HG03520 (cell line): ENCODE data around the gene METTL1.
"Not testable (repeated sequence)": the region's sequence is repeated elsewhere in the genome, so short reads cannot be mapped to it uniquely, and the experiment has no call there.

ENCODE experiments used
- ATAC-seq: cut with Tn5 transposase; IDR thresholded peaks from one replicate; pipeline ENCODE4 v1.9.1; 2021; ENCODE audit warnings: mild to moderate bottlenecking, moderate library complexity; ENCODE audit not compliant: unreplicated experiment

The METTL1 gene

DNA sequence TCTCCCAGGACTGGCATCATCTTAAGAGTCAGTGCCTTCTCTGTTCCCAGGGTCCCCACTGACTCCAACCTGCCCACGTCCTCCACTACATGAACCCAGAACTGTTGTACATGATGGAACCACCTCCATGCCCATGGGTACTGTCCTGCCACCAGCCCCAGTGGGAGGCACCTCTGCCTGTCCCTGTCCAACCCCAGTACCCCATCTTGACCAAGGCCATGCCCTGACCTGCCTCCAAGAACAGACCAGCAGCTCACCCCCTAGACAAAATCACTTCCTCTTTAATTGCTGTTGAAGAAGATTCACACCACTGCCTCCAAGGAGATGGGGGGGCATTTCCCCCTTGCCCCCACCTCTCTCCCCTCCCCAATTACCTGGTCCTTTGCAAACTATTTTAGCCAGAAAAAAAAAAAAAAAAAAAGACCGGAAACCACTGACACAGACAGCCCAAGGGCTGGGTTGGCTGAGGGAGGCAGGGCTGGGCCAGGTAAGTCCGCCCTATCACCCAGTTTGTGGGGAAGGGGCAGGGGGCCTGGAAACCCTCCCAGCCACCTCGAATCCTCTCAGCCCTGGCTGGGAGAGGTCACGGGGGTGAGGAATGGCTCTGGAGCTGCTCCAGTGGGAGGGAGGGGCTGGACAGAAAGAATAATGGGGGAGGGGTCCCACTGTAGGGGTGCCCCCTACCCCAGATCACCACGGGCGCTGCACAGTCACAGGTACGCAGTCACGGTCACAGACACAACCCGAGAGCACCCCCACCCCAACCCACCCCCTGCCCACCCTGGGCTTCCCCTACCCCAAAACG is 46.8 kb downstream of the METTL1 start:
- ATAC-seq = no peak

DNA sequence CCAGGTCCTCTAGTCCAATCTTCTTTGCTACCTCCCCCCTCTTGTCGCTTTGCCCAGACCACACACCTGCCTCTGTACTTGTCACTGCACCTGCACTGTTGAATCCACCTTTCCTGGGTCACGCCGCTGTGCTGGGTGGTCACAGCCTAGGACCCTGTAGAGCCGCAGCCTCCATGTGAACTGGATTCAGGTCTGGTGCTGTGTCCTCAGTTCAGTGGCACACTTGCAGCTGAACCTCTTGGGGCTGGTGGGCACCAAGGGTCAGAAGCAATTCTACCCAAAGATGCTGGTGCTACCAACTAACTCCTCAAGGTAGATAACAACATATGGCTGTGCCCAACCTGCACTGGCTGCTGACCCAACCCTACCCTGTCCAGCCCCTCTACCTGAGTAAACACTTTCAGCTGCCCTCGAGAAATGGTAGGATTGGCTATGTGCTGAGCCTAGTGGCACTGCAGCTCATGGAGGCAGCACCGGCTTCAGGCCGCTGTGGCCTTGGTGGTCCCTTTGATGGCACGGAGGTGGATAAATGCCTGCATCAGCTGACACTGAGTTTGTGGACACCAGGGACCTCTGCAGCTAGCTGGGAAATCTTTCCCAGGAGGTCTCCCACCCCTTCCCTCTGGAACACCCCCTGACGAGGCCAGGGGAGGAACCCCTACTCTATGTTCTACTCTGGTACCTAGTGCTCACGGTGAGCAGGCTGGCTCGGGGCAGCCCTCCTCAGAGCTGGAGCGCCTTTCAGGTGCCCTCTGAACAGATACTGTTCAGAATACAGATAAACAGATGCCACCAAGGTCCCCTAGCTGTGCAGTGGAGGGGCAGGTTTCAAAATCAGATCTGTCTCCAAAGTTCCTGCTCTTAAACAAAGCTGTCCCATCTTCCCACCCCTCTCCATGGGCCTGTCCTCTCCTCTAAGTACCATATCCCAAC is 47.6 kb downstream of the METTL1 start:
- ATAC-seq = no peak

DNA sequence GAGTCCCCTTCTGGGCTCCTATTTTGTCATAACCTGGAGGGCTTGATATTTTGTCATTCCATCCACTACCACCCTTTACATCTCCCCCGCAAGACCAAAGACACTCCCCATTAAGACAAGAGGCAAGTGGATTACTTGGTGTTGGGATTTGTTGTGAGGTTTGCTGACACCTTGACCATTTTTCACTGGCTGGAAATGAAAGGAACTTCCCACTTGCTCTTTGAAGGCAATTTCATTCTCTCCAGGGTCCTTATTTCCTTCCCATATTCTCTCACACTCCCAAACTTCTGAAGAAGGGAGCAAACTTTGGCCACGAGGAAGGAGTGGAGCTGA is 48.3 kb downstream of the METTL1 start:
- ATAC-seq = no peak

DNA sequence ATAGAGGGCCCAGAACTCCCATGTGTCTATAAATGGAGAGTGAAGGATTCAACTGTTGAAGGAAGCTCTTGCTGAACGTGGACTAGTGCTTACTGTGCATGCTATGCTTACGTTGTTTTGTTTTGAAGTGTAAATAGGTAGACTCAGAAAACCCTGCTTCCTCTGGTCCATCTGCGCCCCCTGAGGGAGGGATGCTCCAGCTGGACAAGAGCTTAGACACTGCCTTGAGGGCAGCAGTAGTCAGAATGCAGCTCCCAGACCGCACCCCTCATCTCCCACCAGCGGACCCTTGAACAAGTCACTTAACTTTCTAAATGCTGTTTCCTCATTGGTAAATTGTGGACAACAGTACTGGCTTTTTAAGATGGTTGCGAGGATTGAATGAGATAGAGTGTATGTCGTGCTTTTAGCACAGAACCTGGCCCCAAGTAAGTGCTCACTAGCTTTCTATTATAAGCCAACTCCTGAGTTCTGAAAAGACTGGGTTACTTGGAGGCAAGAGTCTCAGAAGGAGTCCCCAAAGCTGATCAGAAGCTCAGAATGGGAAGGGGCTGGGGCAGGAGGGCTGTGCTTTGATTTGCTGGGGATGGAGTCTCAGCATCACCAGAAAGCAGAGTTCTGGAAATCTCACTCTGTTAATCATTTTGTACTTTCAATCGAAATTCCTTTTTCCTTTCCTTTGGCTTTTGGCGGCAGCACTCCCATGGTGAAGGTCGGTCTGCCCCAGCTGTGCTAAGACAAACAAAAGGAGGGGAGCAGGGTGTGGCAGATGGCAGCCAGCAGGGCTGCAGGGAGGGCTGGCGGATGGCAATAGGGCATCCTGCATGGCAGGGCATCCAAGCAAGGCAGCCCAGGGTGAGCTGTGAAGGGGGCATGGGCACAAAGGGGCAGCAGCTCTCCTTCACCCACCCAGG is 48.9 kb downstream of the METTL1 start:
- ATAC-seq = no peak

DNA sequence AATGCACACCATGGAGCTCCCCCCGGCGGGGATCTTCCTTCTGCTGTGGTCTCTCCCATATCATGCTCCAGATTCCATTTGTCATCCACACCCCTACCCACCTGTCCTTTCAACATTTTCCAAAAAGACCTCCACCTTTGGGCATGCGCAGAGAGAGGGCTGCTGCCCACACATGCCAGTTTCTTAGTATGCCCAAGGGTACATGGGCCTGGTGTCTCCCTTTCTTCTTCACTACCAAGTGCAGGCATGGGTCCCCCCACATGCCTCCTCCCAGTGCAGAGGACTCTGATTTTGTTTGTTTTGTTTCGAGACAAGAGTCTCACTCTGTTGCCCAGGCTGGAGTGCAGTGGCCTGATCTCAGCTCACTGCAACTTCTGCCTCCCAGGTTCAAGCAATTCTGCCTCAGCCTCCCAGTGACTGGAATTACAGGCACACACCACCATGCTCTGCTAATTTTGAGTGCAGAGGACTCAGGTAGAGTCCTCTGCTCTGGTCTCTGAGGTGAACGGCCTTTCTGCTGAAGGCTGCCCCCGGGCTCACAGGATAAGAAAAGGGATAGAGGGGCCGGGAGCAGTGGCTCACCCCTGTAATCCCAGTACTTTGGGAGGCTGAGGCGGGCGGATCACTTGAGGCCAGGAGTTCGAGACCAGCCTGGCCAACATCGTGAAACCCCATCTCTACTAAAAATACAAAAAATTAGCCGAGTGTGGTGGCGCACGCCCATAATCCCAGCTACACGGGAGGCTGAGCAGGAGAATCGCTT is 49.9 kb downstream of the METTL1 start:
- not testable (repeated sequence) for ATAC-seq

DNA sequence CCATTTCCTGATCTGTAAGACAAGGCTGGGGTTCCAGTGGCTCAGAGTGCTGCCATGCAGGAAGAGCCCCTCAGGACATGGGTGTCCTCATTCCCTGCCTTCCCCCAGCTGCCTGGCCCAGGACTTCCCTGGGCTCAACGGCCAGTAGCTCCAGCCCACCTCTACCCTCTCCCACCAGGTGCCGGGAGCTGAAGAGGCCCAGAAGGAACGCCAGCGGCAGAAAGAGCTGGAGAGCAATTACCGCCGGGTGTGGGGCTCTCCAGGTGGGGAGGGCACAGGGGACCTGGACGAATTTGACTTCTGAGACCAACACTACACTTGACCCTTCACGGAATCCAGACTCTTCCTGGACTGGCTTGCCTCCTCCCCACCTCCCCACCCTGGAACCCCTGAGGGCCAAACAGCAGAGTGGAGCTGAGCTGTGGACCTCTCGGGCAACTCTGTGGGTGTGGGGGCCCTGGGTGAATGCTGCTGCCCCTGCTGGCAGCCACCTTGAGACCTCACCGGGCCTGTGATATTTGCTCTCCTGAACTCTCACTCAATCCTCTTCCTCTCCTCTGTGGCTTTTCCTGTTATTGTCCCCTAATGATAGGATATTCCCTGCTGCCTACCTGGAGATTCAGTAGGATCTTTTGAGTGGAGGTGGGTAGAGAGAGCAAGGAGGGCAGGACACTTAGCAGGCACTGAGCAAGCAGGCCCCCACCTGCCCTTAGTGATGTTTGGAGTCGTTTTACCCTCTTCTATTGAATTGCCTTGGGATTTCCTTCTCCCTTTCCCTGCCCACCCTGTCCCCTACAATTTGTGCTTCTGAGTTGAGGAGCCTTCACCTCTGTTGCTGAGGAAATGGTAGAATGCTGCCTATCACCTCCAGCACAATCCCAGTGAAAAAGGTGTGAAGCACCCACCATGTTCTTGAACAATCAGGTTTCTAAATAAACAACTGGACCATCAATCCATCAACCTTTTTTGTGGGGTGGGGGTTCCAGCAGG is 51.0 kb downstream of the METTL1 start:
- ATAC-seq = no peak

DNA sequence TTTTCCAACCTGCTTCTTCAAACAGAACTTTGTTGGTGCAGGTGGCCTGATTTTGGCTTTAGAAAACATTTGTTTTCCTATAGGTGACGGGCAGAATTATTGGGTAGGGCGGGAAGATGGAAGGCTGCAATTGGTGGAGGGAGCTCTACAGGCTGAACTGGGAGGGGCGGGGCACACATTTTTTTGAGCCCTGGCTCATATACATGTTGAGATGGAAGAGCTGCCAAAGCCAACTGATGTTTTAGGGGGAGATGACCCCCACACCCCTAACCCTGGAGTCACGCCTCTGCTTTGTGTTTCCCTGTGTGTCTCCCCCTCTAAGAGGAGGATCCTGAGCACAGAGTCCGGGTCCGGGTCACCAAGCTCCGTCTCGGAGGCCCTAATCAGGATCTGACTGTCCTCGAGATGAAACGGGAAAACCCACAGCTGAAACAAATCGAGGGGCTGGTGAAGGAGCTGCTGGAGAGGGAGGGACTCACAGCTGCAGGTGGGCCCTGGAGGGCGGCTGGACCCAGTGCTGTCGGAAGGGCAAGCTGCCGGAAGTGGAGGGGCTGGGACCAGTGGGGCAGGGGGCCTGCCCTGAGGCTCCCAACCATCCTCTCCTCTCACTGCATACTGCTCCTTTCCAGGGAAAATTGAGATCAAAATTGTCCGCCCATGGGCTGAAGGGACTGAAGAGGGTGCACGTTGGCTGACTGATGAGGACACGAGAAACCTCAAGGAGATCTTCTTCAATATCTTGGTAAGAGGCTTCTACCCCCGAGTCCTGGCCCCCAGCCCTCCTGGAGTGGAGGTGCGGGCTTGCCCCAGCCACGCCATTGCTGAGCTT is 51.9 kb downstream of the METTL1 start:
- no peak for ATAC-seq

DNA sequence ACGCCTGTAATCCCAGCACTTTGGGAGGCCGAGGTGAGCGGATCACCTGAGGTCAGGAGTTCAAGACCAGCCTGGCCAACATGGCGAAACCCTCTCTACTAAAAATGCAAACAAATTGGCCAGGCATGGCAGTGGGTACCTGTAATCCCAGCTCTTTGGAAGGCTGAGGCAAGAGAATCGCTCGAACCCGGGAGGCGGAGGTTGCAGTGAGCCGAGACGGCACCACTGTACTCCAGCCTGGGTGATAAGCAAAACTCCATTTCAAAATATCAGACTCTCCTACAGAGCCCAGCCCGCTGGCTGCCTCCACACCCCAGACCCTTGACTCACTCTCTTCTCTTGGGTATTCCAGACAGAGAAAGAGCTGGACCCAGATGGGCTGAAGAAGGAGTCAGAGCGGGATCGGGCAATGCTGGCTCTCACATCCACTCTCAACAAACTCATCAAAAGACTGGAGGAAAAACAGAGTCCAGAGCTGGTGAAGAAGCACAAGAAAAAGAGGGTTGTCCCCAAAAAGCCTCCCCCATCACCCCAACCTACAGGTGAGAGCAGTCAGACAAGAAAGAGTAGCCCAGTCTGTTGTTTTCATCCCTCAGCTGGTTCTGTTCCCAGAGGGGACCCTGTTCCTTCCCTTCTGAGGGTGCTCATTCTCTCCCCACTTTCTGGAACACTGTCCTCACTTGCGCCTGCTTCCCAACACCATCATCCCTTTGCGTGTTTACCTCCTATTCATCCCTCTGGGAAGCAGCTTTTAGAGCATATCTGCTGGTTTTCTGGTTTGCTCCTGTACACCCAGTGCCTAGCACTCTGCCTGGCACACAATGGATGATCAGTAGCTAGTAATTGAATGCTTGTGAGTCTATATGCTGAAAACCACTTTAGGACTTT is 53.0 kb downstream of the METTL1 start:
- no peak for ATAC-seq
